ENCODE data around the gene STPG2. TPM values are rescaled to one million over a fixed set of nuclear protein-coding genes. Genes with fewer than 3 reads are reported as not detected.

STPG2 gene
- total RNA-seq, 2 donors from 2014 or later: 0.19 TPM; not detected in 1

DNA sequence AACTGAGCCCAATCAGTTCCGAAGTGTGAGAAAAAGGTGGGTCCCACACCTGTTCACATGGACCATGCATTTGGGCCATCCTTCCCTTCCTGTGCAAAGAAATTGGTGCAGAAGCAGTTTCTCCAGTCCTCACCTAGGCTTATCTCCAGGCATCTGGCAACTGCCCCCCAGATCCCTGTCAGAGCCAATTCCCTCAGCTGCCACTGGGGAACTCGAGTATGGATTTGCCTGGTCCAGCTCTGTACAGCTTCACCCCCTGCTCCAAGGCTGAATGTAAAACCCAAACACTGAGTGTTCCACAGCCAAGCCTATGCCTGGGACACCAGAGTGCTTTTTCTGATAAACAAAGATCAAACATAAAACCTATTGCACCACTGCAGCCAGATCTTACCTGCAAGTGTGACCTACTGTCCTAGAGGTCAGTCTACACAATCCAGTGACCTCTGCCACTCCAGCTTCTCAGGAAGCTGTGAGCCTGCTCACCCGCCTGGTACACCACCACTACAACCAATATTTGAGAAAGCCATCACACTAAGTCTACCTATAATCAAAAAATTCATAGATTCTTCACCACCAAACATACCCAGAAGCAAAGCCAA, 136.4 kb downstream of the STPG2 start:
- H3K27me3 ChIP-seq: no peaks in the 10 kb centered on the region
- no peak overlapping the region for H3K4me3 ChIP-seq
- H3K27ac ChIP-seq: no peak overlapping the region
- no peaks in the 10 kb centered on the region for H3K36me3 ChIP-seq
- DNase-seq: no peak
- no peak overlapping the region for H3K9ac ChIP-seq (ENCODE audit: low read depth in 2 of 2, low read length in 2 of 2)
- TF ChIP-seq, protein P1, sequence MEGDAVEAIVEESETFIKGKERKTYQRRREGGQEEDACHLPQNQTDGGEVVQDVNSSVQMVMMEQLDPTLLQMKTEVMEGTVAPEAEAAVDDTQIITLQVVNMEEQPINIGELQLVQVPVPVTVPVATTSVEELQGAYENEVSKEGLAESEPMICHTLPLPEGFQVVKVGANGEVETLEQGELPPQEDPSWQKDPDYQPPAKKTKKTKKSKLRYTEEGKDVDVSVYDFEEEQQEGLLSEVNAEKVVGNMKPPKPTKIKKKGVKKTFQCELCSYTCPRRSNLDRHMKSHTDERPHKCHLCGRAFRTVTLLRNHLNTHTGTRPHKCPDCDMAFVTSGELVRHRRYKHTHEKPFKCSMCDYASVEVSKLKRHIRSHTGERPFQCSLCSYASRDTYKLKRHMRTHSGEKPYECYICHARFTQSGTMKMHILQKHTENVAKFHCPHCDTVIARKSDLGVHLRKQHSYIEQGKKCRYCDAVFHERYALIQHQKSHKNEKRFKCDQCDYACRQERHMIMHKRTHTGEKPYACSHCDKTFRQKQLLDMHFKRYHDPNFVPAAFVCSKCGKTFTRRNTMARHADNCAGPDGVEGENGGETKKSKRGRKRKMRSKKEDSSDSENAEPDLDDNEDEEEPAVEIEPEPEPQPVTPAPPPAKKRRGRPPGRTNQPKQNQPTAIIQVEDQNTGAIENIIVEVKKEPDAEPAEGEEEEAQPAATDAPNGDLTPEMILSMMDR (IDR thresholded peaks at IDR 0.05): no peak
- H3K9me3 ChIP-seq: no peaks in the 10 kb centered on the region
- intact Hi-C loops (cut with DNase I): no loop called here
- H3K4me1 ChIP-seq: no peaks in the 10 kb centered on the region

DNA sequence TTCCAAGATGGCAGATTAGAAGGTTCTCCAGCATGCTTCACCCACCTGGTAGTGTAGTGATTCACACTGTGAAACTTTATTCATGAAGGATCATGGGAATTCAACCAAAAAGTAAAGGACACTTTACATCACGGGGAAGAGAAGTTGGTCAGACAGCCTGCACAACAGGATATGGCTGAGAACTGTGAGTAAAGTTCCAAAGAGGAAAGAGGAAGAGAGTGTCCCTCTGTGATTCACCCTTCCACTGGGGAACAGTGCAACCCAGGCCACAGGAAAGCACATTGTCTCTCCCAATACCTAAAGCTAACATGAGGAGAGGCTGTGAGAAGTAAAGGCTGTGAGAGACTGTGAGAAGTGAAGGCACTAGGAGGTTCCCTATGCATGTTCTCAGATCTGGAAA, 137.2 kb downstream of the STPG2 start:
- no peaks in the 10 kb centered on the region for H3K4me1 ChIP-seq
- no peak overlapping the region for H3K4me3 ChIP-seq
- TF ChIP-seq, protein P1 (IDR thresholded peaks at IDR 0.05): no peak
- no peaks in the 10 kb centered on the region for H3K9me3 ChIP-seq
- no peak overlapping the region for H3K27ac ChIP-seq
- H3K36me3 ChIP-seq: no peaks in the 10 kb centered on the region
- intact Hi-C loops (cut with DNase I): no loop called here
- no peak for DNase-seq
- no peaks in the 10 kb centered on the region for H3K27me3 ChIP-seq
- no peak overlapping the region for H3K9ac ChIP-seq (ENCODE audit: low read depth in 2 of 2, low read length in 2 of 2)

GRCh38 chr4:98000940-98001339, 142.3 kb downstream of the STPG2 start:
- H3K27me3 ChIP-seq: no peaks in the 10 kb centered on the region
- H3K4me3 ChIP-seq: no peak overlapping the region
- no peaks in the 10 kb centered on the region for H3K9me3 ChIP-seq
- H3K4me1 ChIP-seq: no peaks in the 10 kb centered on the region
- no peak for DNase-seq
- no peak overlapping the region for H3K27ac ChIP-seq
- no peak overlapping the region for H3K9ac ChIP-seq (ENCODE audit: low read depth in 2 of 2, low read length in 2 of 2)
- TF ChIP-seq, protein P1 (IDR thresholded peaks at IDR 0.05): no peak
- intact Hi-C loops (cut with DNase I): no loop called here
- H3K36me3 ChIP-seq: no peaks in the 10 kb centered on the region

DNA sequence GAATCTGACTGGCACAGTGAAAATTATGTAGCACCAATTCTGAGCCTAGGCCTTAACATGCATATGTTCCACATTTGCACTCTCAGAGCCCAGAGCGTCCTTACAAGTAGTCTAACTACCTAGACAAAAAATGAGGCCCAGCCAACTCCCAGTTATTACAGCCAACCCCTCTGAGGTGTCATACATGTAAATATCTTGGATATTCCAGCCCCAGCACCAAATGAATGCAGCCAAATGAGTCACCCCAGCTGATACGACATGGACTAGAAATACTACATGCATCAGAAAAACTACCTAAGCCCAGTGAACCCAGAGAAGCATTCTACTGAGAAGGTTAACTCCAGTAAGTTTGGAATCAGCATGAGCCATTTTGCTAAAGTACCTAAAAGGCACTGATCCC, 145.1 kb downstream of the STPG2 start:
- intact Hi-C loops (cut with DNase I): no loop called here
- Histone ChIP-seq H3K4me3 (no peak overlapping the region), H3K36me3 (no peaks in the 10 kb centered on the region), H3K9ac (ENCODE audit: low read depth in 2 of 2, low read length in 2 of 2) (no peak overlapping the region), H3K9me3 (no peaks in the 10 kb centered on the region), H3K27ac (no peak overlapping the region), H3K4me1 (no peaks in the 10 kb centered on the region), H3K27me3 (no peaks in the 10 kb centered on the region)
- TF ChIP-seq, protein P1 (IDR thresholded peaks at IDR 0.05): no peak
- DNase-seq: no peak

- intact Hi-C loops (cut with DNase I): no loop called here
- no peaks in the 10 kb centered on the region for H3K27me3 ChIP-seq
- no peak overlapping the region for H3K27ac ChIP-seq
- no peaks in the 10 kb centered on the region for H3K9me3 ChIP-seq
- TF ChIP-seq, protein P1 (IDR thresholded peaks at IDR 0.05): no peak
- DNase-seq: no peak
- no peaks in the 10 kb centered on the region for H3K4me1 ChIP-seq
- no peak overlapping the region for H3K4me3 ChIP-seq
- no peaks in the 10 kb centered on the region for H3K36me3 ChIP-seq
- H3K9ac ChIP-seq (ENCODE audit: low read depth in 2 of 2, low read length in 2 of 2): no peak overlapping the region
Measured at GRCh38 chr4:97994765-97995465, 148.4 kb downstream of the STPG2 start.
